Measurements from ENCODE around the gene RIC1.

Gene RIC1

GRCh38 chr9:5608298-5609225 lies 20.3 kb upstream of the RIC1 start:
- Histone ChIP-seq H3K4me3 (no peak overlapping the region), H3K36me3 (replicated peaks) (no peaks in the 10 kb centered on the region), H3K9me3 (no peaks in the 10 kb centered on the region), H3K4me1 (no peaks in the 10 kb centered on the region), H3K27me3 (ENCODE audit: low read depth) (no peaks in the 10 kb centered on the region)
- in situ Hi-C loops (cut with MboI; ENCODE audit: low sequenced_read_pairs) = no loop called here
- no peak for DNase-seq (ENCODE audit: low spot score in 2 of 2)

GRCh38 chr9:5609226-5609596 lies 19.7 kb upstream of the RIC1 start:
- in situ Hi-C loops (cut with MboI; ENCODE audit: low sequenced_read_pairs) = no loop called here
- no peaks in the 10 kb centered on the region for H3K27me3 ChIP-seq (ENCODE audit: low read depth)
- H3K36me3 ChIP-seq (replicated peaks) = no peaks in the 10 kb centered on the region

GRCh38 chr9:5610491-5610890 lies 18.4 kb upstream of the RIC1 start:
- H3K36me3 ChIP-seq (replicated peaks) = no peaks in the 10 kb centered on the region
- DNase-seq (ENCODE audit: low spot score in 2 of 2) = no peak
- no peaks in the 10 kb centered on the region for H3K27me3 ChIP-seq (ENCODE audit: low read depth)
- H3K9me3 ChIP-seq = no peaks in the 10 kb centered on the region
- H3K4me3 ChIP-seq = no peak overlapping the region
- no peaks in the 10 kb centered on the region for H3K4me1 ChIP-seq
- in situ Hi-C loops (cut with MboI; ENCODE audit: low sequenced_read_pairs) = no loop called here

More at GRCh38 chr9:5609226-5609596, 19.7 kb upstream of the RIC1 start:
- no peak overlapping the region for H3K4me3 ChIP-seq
- H3K9me3 ChIP-seq = no peaks in the 10 kb centered on the region
- DNase-seq (ENCODE audit: low spot score in 2 of 2) = no peak
- no peaks in the 10 kb centered on the region for H3K4me1 ChIP-seq

GRCh38 chr9:5611321-5612184 lies 17.4 kb upstream of the RIC1 start:
- Histone ChIP-seq H3K27me3 (ENCODE audit: low read depth) (no peaks in the 10 kb centered on the region), H3K36me3 (replicated peaks) (no peaks in the 10 kb centered on the region), H3K9me3 (no peaks in the 10 kb centered on the region), H3K4me3 (no peak overlapping the region), H3K4me1 (no peaks in the 10 kb centered on the region)
- DNase-seq (ENCODE audit: low spot score in 2 of 2) = no peak
- in situ Hi-C loops (cut with MboI; ENCODE audit: low sequenced_read_pairs) = no loop called here

- Histone ChIP-seq H3K27me3 (ENCODE audit: low read depth) (no peaks in the 10 kb centered on the region), H3K36me3 (replicated peaks) (no peaks in the 10 kb centered on the region), H3K4me3 (no peak overlapping the region), H3K9me3 (no peaks in the 10 kb centered on the region), H3K4me1 (no peaks in the 10 kb centered on the region)
- DNase-seq (ENCODE audit: low spot score in 2 of 2) = no peak
- in situ Hi-C loops (cut with MboI; ENCODE audit: low sequenced_read_pairs) = no loop called here
These were observed 16.7 kb upstream of the RIC1 start for GRCh38 chr9:5612185-5612530.

- no peaks in the 10 kb centered on the region for H3K4me1 ChIP-seq
- in situ Hi-C loops (cut with MboI; ENCODE audit: low sequenced_read_pairs) = no loop called here
- no peaks in the 10 kb centered on the region for H3K27me3 ChIP-seq (ENCODE audit: low read depth)
- DNase-seq (ENCODE audit: low spot score in 2 of 2) = no peak
- no peak overlapping the region for H3K4me3 ChIP-seq
- no peaks in the 10 kb centered on the region for H3K36me3 ChIP-seq (replicated peaks)
- no peaks in the 10 kb centered on the region for H3K9me3 ChIP-seq
These were observed 14.7 kb upstream of the RIC1 start for GRCh38 chr9:5614192-5614591.

- H3K36me3 ChIP-seq (replicated peaks) = no peaks in the 10 kb centered on the region
- H3K27me3 ChIP-seq (ENCODE audit: low read depth) = no peaks in the 10 kb centered on the region
- no peak overlapping the region for H3K4me3 ChIP-seq
- no peaks in the 10 kb centered on the region for H3K9me3 ChIP-seq
- DNase-seq (ENCODE audit: low spot score in 2 of 2) = no peak
- H3K4me1 ChIP-seq = no peaks in the 10 kb centered on the region
- in situ Hi-C loops (cut with MboI; ENCODE audit: low sequenced_read_pairs) = no loop called here
These were observed 13.9 kb upstream of the RIC1 start for GRCh38 chr9:5614985-5615384.

- Histone ChIP-seq H3K27me3 (ENCODE audit: low read depth) (no peaks in the 10 kb centered on the region), H3K4me1 (no peaks in the 10 kb centered on the region), H3K4me3 (no peak overlapping the region), H3K9me3 (no peaks in the 10 kb centered on the region), H3K36me3 (replicated peaks) (no peaks in the 10 kb centered on the region)
- DNase-seq (ENCODE audit: low spot score in 2 of 2) = no peak
- in situ Hi-C loops (cut with MboI; ENCODE audit: low sequenced_read_pairs) = no loop called here
These were observed 11.2 kb upstream of the RIC1 start for GRCh38 chr9:5617749-5618148.

GRCh38 chr9:5620494-5620893 lies 8.4 kb upstream of the RIC1 start:
- in situ Hi-C loops (cut with MboI; ENCODE audit: low sequenced_read_pairs) = no loop called here

GRCh38 chr9:5621327-5621726 lies 7.6 kb upstream of the RIC1 start:
- no peaks in the 10 kb centered on the region for H3K27me3 ChIP-seq (ENCODE audit: low read depth)
- in situ Hi-C loops (cut with MboI; ENCODE audit: low sequenced_read_pairs) = no loop called here
- H3K4me3 ChIP-seq = no peak overlapping the region
- DNase-seq (ENCODE audit: low spot score in 2 of 2) = no peak
- no peaks in the 10 kb centered on the region for H3K4me1 ChIP-seq
- no peaks in the 10 kb centered on the region for H3K9me3 ChIP-seq
- H3K36me3 ChIP-seq (replicated peaks) = no peaks in the 10 kb centered on the region

More at GRCh38 chr9:5620494-5620893, 8.4 kb upstream of the RIC1 start:
- H3K4me1 ChIP-seq = no peaks in the 10 kb centered on the region
- no peaks in the 10 kb centered on the region for H3K27me3 ChIP-seq (ENCODE audit: low read depth)
- no peaks in the 10 kb centered on the region for H3K9me3 ChIP-seq
- H3K36me3 ChIP-seq (replicated peaks) = no peaks in the 10 kb centered on the region
- H3K4me3 ChIP-seq = no peak overlapping the region
- DNase-seq (ENCODE audit: low spot score in 2 of 2) = no peak

GRCh38 chr9:5622016-5622415 lies 6.9 kb upstream of the RIC1 start:
- no peak for DNase-seq (ENCODE audit: low spot score in 2 of 2)
- Histone ChIP-seq H3K4me3 (no peak overlapping the region), H3K4me1 (no peaks in the 10 kb centered on the region), H3K27me3 (ENCODE audit: low read depth) (no peaks in the 10 kb centered on the region), H3K36me3 (replicated peaks) (no peaks in the 10 kb centered on the region), H3K9me3 (no peaks in the 10 kb centered on the region)
- in situ Hi-C loops (cut with MboI; ENCODE audit: low sequenced_read_pairs) = no loop called here

GRCh38 chr9:5624655-5625054 lies 4.3 kb upstream of the RIC1 start:
- in situ Hi-C loops (cut with MboI; ENCODE audit: low sequenced_read_pairs) = no loop called here
- H3K27me3 ChIP-seq (ENCODE audit: low read depth) = no peaks in the 10 kb centered on the region
- peaks cover 7% of the 10 kb centered on the region; the same call in 1 of the 2 replicates for H3K4me1 ChIP-seq
- H3K4me3 ChIP-seq = no peak overlapping the region
- no peaks in the 10 kb centered on the region for H3K9me3 ChIP-seq
- H3K36me3 ChIP-seq (replicated peaks) = no peaks in the 10 kb centered on the region; the same call in 1 of the 2 replicates
- no peak for DNase-seq (ENCODE audit: low spot score in 2 of 2)

- in situ Hi-C loops (cut with MboI; ENCODE audit: low sequenced_read_pairs) = no loop called here
- Histone ChIP-seq H3K9me3 (no peaks in the 10 kb centered on the region), H3K4me3 (no peak overlapping the region), H3K27me3 (ENCODE audit: low read depth) (no peaks in the 10 kb centered on the region), H3K36me3 (replicated peaks) (no peaks in the 10 kb centered on the region; the same call in 1 of the 2 replicates), H3K4me1 (peaks cover 12% of the 10 kb centered on the region)
- DNase-seq (ENCODE audit: low spot score in 2 of 2) = peak in 1 of 2 experiments; percentile 39
These were observed 1.9 kb upstream of the RIC1 start for GRCh38 chr9:5626727-5627634.

Data from HAP-1 (cell line).